Gastrocnemius medialis (tissue), 4 donors: ENCODE data around the gene CCDC170. TPM values are rescaled to one million over a fixed set of nuclear protein-coding genes. Genes with fewer than 3 reads are reported as not detected.
A peak's percentile ranks its signal among the peaks of the same experiment; 100 is the strongest.
"Not testable (repeated sequence)": the region's sequence is repeated elsewhere in the genome, so short reads cannot be mapped to it uniquely, and the experiment has no call there.

ENCODE experiments used
- ATAC-seq, 2 donors: fragments of 150-250 bp; one replicate each; pipeline ENCODE4 v1.9.1; 2016
- DNase-seq, 2 donors: peaks; one replicate each; pipeline ENCODE4 v3.0.0-alpha.2; 2019
- H3K27ac ChIP-seq, 4 donors: fragments of 200-600 bp; sonication (generic); 1 replicate in 1 of 4; 2 replicates in 3 of 4; pipeline ENCODE4 v1.5.1; 2016 to 2018; ENCODE audit warnings: mild to moderate bottlenecking in 2 of 4, moderate library complexity in 1 of 4
- H3K27me3 ChIP-seq, 3 donors: fragments of 200-600 bp; sonication (generic) in 2 of 3; 1 replicate in 1 of 3; 2 replicates in 2 of 3; pipeline versions ENCODE4 v1.5.1 to v1.6.0; 2016 to 2019; ENCODE audit warnings: mild to moderate bottlenecking in 1 of 3, moderate library complexity in 1 of 3
- H3K36me3 ChIP-seq, 2 donors: fragments of 200-600 bp; sonication (generic) in 1 of 2; one replicate each; pipeline ENCODE4 v1.5.1; 2017 to 2018
- H3K4me1 ChIP-seq, 2 donors: fragments of 200-600 bp; sonication (generic) in 1 of 2; one replicate each; pipeline ENCODE4 v1.5.1; 2016 to 2017; ENCODE audit warnings: mild to moderate bottlenecking in 2 of 2
- H3K4me3 ChIP-seq, 4 donors: fragments of 200-600 bp; sonication (generic) in 3 of 4; 1 replicate in 1 of 4; 2 replicates in 3 of 4; pipeline ENCODE4 v1.5.1; 2016 to 2019; ENCODE audit warnings: mild to moderate bottlenecking in 2 of 4
- H3K9me3 ChIP-seq, 3 donors: fragments of 200-600 bp; sonication (generic) in 2 of 3; 1 replicate in 1 of 3; 2 replicates in 2 of 3; pipeline ENCODE4 v1.5.1; 2016 to 2019
- POLR2A ChIP-seq, 2 donors: fragments of 450-650 bp; IDR thresholded peaks; one replicate each; pipeline ENCODE4 v1.6.1; 2017; ENCODE audit warnings: antibody characterized with exemption in 2 of 2, mild to moderate bottlenecking in 2 of 2, moderate library complexity in 2 of 2
- in situ Hi-C, 4 donors: fragments of 200-750 bp; cut with MboI; loops; one replicate each; pipeline versions ENCODE4 v1.15.0 to v1.8.0; 2017; ENCODE audit warnings: low sequenced_read_pairs in 4 of 4
- intact Hi-C: fragments of 100-400 bp; cut with DNase I; formaldehyde crosslinking; loops from one replicate; pipeline ENCODE4 v1.15.1; 2023; ENCODE audit warnings: low total_unique reads
- total RNA-seq, 4 donors: library from RNA; depleted of rRNA; stranded (reverse); fragments of >200 nt; gene quantifications; one replicate each; pipeline versions ENCODE4 v1.1.0 to v1.2.3, GENCODE V29; 2016
- TF ChIP-seq, protein P1 (sequence below), 5 experiments: fragments of 450-650 bp in 3 of 5; fragments of 200-600 bp in 2 of 5; sonication (generic) in 2 of 5; IDR thresholded peaks in 4 of 5; conservative IDR thresholded peaks in 1 of 5; 1 replicate in 4 of 5; 2 replicates in 1 of 5; pipeline ENCODE4 v1.5.1; 2016 to 2019; ENCODE audit warnings: antibody characterized with exemption in 5 of 5, mild to moderate bottlenecking in 3 of 5, moderate library complexity in 3 of 5

The CCDC170 gene, protein sequence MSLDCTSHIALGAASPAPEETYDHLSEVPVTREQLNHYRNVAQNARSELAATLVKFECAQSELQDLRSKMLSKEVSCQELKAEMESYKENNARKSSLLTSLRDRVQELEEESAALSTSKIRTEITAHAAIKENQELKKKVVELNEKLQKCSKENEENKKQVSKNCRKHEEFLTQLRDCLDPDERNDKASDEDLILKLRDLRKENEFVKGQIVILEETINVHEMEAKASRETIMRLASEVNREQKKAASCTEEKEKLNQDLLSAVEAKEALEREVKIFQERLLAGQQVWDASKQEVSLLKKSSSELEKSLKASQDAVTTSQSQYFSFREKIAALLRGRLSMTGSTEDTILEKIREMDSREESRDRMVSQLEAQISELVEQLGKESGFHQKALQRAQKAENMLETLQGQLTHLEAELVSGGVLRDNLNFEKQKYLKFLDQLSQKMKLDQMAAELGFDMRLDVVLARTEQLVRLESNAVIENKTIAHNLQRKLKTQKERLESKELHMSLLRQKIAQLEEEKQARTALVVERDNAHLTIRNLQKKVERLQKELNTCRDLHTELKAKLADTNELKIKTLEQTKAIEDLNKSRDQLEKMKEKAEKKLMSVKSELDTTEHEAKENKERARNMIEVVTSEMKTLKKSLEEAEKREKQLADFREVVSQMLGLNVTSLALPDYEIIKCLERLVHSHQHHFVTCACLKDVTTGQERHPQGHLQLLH
- under 1 TPM in 2 of 4 donors, not detected in 2; 0.04 to 0.05 TPM for total RNA-seq

DNA sequence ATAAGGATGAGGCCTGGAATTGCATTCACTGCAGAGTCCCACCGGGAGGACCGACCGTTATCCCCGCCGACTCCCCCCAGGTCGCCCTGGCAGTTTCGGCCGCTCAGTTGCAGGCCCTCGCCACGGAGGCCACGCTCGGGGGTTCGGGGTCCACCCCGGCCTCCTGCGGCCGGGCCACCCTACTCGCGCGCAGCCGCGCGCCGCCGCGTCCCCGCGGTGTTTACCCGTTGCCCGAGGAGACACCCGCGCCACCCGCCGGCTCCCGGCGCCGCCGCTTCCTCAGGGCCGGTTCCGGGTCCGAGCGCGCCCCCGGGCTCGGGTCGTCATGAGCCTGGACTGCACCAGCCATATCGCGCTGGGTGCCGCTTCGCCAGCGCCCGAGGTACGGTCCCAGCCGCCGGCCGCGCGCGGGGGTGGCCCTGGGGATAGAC, at the start of gene CCDC170:
TSS of gene CCDC170 (plus strand) at position 214 of the 431 bp plus-strand sequence. CDS start at position 326, 112 bp downstream.
- DNase-seq (no peak), ATAC-seq (no peak)
- Histone ChIP-seq H3K36me3 (no peaks in the 10 kb centered on the region), H3K9me3 (no peaks in the 10 kb centered on the region), H3K27me3 (peaks cover 9 to 28% (median 10%) of the 10 kb centered on the region in 3 donors), H3K4me1 (no peaks in the 10 kb centered on the region), H3K27ac (no peak within 1 kb of the TSS), H3K4me3 (peak within 1 kb of the TSS; percentile 45 to 68 (median 58))
- in situ Hi-C loops, result loop anchor here in 2 of 4 donors (25.0 kb wide), 1 partner anchor 607 kb away; no protein-coding TSS in a partner anchor
- intact Hi-C loops, result no loop called here
- TF ChIP-seq, protein P1, sequence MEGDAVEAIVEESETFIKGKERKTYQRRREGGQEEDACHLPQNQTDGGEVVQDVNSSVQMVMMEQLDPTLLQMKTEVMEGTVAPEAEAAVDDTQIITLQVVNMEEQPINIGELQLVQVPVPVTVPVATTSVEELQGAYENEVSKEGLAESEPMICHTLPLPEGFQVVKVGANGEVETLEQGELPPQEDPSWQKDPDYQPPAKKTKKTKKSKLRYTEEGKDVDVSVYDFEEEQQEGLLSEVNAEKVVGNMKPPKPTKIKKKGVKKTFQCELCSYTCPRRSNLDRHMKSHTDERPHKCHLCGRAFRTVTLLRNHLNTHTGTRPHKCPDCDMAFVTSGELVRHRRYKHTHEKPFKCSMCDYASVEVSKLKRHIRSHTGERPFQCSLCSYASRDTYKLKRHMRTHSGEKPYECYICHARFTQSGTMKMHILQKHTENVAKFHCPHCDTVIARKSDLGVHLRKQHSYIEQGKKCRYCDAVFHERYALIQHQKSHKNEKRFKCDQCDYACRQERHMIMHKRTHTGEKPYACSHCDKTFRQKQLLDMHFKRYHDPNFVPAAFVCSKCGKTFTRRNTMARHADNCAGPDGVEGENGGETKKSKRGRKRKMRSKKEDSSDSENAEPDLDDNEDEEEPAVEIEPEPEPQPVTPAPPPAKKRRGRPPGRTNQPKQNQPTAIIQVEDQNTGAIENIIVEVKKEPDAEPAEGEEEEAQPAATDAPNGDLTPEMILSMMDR (IDR thresholded peaks at IDR 0.05 in 4 of 5, conservative IDR thresholded peaks at IDR 0.05 in 1 of 5), result no peak
- no peak for TF ChIP-seq POLR2A (IDR thresholded peaks at IDR 0.05)

DNA sequence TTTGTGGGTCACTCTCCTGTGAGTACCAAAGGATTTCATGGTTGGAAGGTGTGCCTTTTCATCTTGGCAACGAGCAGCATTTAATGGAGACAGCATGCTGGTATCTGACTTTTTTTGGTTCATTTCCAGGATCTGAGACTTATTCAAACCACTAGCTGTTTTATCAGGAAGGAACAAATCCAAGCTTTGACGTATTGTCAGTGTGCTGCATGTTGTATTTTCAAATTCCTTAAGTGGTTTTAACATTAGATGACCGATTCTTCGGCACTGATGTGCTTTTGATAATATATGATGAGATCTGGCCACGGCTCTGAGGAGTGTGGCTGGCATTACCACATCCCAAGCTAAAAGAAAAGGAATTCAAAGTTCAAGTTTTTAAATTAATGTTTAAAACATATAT, 48.3 kb upstream of the CCDC170 start:
- intact Hi-C loops, result no loop called here

DNA sequence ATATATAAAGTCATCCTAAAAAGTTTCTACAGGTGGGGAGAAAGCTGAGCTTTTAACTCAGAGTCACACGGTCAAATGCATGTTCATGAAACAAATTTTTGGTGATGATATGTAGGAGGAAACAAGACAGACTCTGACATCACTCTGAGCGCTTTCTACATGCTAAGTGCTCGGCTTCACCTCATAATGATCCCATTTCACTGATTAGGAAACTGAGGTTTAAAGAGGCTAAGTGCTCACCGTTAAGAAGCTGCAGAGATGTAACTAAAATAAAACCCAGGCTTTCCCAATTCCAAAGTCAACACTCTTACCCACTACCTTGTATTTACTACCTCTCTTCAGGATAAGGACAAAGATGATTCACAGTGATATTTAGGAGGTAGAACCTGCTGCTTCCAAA, 46.6 kb upstream of the CCDC170 start:
- Histone ChIP-seq H3K27ac (no peak overlapping the region), H3K36me3 (no peaks in the 10 kb centered on the region), H3K4me3 (no peak overlapping the region), H3K9me3 (no peaks in the 10 kb centered on the region), H3K27me3 (no peaks in the 10 kb centered on the region), H3K4me1 (peaks cover 29 to 32% of the 10 kb centered on the region in 2 donors)
- no peak for TF ChIP-seq POLR2A (IDR thresholded peaks at IDR 0.05)
- TF ChIP-seq, protein P1 (IDR thresholded peaks at IDR 0.05 in 4 of 5, conservative IDR thresholded peaks at IDR 0.05 in 1 of 5), result no peak
- intact Hi-C loops (no loop called here), in situ Hi-C loops (loop anchor here in 3 of 4 donors (10.0 to 25.0 kb wide), 3 partner anchors 52 to 1540 kb away; partner anchors contain the start of genes FBXO5 (in 1 of the 3) and ZBTB2 (in 1 of the 3))
- DNase-seq, result no peak
- no peak for ATAC-seq

More for the DNA sequence above, 48.3 kb upstream of the CCDC170 start:
- no peaks in the 10 kb centered on the region for H3K36me3 ChIP-seq
- H3K27me3 ChIP-seq, result no peaks in the 10 kb centered on the region
- H3K4me3 ChIP-seq, result no peak overlapping the region
- H3K4me1 ChIP-seq, result peaks cover 21 to 34% of the 10 kb centered on the region in 2 donors
- no peaks in the 10 kb centered on the region for H3K9me3 ChIP-seq
- DNase-seq (no peak), ATAC-seq (no peak)
- no peak for TF ChIP-seq POLR2A (IDR thresholded peaks at IDR 0.05)
- TF ChIP-seq, protein P1 (IDR thresholded peaks at IDR 0.05 in 4 of 5, conservative IDR thresholded peaks at IDR 0.05 in 1 of 5), result no peak
- H3K27ac ChIP-seq, result peak overlapping the region; percentile 47 to 59 (median 53)
- in situ Hi-C loops, result loop anchor here in 3 of 4 donors (10.0 to 25.0 kb wide), 3 partner anchors 51 to 1542 kb away; partner anchors contain the start of genes FBXO5 (in 1 of the 3) and ZBTB2 (in 1 of the 3)

DNA sequence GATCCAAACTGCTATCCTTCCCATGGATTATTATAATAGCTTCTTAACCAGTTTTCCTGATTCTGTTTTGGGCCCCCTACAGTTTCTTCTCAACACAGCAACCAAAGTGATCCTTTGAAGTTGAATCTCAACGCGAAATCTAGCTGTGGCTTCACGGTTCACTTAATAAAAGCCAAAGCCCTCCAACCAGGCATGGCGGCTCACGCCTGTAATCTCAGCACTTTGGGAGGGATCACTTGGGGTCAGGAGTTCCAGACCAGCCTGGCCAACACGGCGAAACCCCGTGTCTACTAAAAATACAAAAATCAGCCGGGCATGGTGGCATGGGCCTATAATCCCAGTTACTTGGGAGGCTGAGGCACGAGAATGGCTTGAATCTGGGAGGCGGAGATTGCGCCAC, 45.2 kb upstream of the CCDC170 start:
- no peak overlapping the region for H3K4me3 ChIP-seq
- intact Hi-C loops, result no loop called here

DNA sequence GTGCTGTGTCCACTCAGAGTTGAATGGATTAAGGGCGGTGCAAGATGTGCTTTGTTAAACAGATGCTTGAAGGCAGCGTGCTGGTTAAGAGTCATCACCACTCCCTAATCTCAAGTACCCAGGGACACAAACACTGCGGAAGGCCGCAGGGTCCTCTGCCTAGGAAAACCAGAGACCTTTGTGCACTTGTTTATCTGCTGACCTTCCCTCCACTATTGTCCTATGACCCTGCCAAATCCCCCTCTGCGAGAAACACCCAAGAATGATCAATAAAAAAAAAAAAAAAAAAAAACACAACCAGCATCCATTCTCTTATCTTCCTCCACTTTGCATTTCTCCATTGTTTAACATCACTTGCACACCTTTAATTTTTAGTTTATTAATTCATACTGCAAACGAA, 42.9 kb upstream of the CCDC170 start:
- ATAC-seq, H3K9me3 ChIP-seq, DNase-seq, H3K36me3 ChIP-seq, H3K27me3 ChIP-seq, intact Hi-C loops: not testable (repeated sequence)
- Histone ChIP-seq H3K27ac (peak overlapping the region in 2 of 4 donors; percentile 94 to 95), H3K4me1 (peaks cover 28 to 36% of the 10 kb centered on the region in 2 donors), H3K4me3 (peak overlapping the region in 3 of 4 donors; percentile 79 to 88 (median 82))
- in situ Hi-C loops, result loop anchor here in 2 of 4 donors (5.0 kb wide), 1 partner anchor 59 kb away; the partner anchor contains the start of gene ZBTB2 (in 2 of the 2)

More for the DNA sequence above, 45.2 kb upstream of the CCDC170 start:
- H3K27me3 ChIP-seq, result no peaks in the 10 kb centered on the region
- H3K36me3 ChIP-seq, result no peaks in the 10 kb centered on the region
- ATAC-seq, result no peak
- no peaks in the 10 kb centered on the region for H3K9me3 ChIP-seq
- no peak for DNase-seq
- no peak overlapping the region for H3K27ac ChIP-seq
- peaks cover 31 to 34% of the 10 kb centered on the region in 2 donors for H3K4me1 ChIP-seq
- TF ChIP-seq, protein P1 (IDR thresholded peaks at IDR 0.05 in 4 of 5, conservative IDR thresholded peaks at IDR 0.05 in 1 of 5), result no peak
- no peak for TF ChIP-seq POLR2A (IDR thresholded peaks at IDR 0.05)
- in situ Hi-C loops, result loop anchor here in 3 of 4 donors (10.0 to 25.0 kb wide), 3 partner anchors 54 to 1539 kb away; partner anchors contain the start of genes FBXO5 (in 1 of the 3) and ZBTB2 (in 1 of the 3)
